PC-9 (cell line): Measurements from ENCODE around the gene MINDY1.

ENCODE experiments used
- CTCF ChIP-seq: fragments of 200-600 bp; sonication (generic); conservative IDR thresholded peaks from 2 replicates; pipeline ENCODE4 v1.6.1; 2017; ENCODE audit warnings: mixed run types, antibody characterized with exemption, mild to moderate bottlenecking, moderate library complexity
- EZH2 ChIP-seq: fragments of 200-600 bp; sonication (generic); IDR thresholded peaks from 2 replicates; pipeline ENCODE4 v1.8.0; 2017; ENCODE audit warnings: antibody characterized with exemption, low read depth

- TF ChIP-seq CTCF: no peak
- TF ChIP-seq EZH2: no peak
These were observed 36.5 kb upstream of the MINDY1 start for GRCh38 chr1:151043163-151043562.
